Upper lobe of left lung (tissue), 6 donors: Measurements from ENCODE around the gene HOXD10. TPM values are rescaled to one million over a fixed set of nuclear protein-coding genes. Genes with fewer than 3 reads are reported as not detected.

ENCODE experiments used
- ATAC-seq, 2 donors: fragments of 200-7000 bp; cut with Tn5 transposase; one replicate each; pipeline ENCODE4 v1.9.1; 2022; ENCODE audit warnings: mild to moderate bottlenecking in 2 of 2, moderate library complexity in 2 of 2; ENCODE audit not compliant: low FRiP score in 2 of 2
- DNase-seq, 2 donors: peaks; one replicate each; pipeline ENCODE4 v3.0.0-alpha.2; 2019 to 2020
- H3K27ac ChIP-seq, 4 donors: fragments of 200-600 bp; sonication (generic); one replicate each; pipeline ENCODE4 v1.5.1; 2016 to 2019
- H3K27me3 ChIP-seq, 4 donors: fragments of 200-600 bp; sonication (generic); one replicate each; pipeline ENCODE4 v1.5.1; 2017 to 2019
- H3K36me3 ChIP-seq, 4 donors: fragments of 200-600 bp; sonication (generic); one replicate each; pipeline ENCODE4 v1.5.1; 2016 to 2019
- H3K4me1 ChIP-seq, 4 donors: fragments of 200-600 bp; sonication (generic); one replicate each; pipeline ENCODE4 v1.5.1; 2018 to 2019
- H3K4me3 ChIP-seq, 4 donors: fragments of 200-600 bp; sonication (generic); one replicate each; pipeline ENCODE4 v1.5.1; 2017 to 2019; ENCODE audit warnings: mild to moderate bottlenecking in 2 of 4, moderate library complexity in 1 of 4
- H3K9me3 ChIP-seq, 4 donors: fragments of 200-600 bp; sonication (generic); one replicate each; pipeline ENCODE4 v1.5.1; 2018 to 2019
- CTCF ChIP-seq, 6 experiments: fragments of 450-650 bp in 4 of 6; fragments of 200-600 bp in 2 of 6; sonication (generic) in 2 of 6; IDR thresholded peaks; one replicate each; pipeline ENCODE4 v1.5.1; 2016 to 2019; ENCODE audit warnings: antibody characterized with exemption in 6 of 6
- EP300 ChIP-seq, 4 donors: sonication (generic); formaldehyde crosslinking; IDR thresholded peaks; one replicate each; pipeline ENCODE4 v1.5.1; 2017; ENCODE audit warnings: antibody characterized with exemption in 4 of 4, control low read depth in 2 of 4
- POLR2A ChIP-seq, 4 donors: fragments of 450-650 bp; IDR thresholded peaks; one replicate each; pipeline ENCODE4 v1.5.1; 2016 to 2017; ENCODE audit warnings: antibody characterized with exemption in 4 of 4, mild to moderate bottlenecking in 2 of 4
- POLR2AphosphoS5 ChIP-seq, 2 donors: sonication (generic); formaldehyde crosslinking; IDR thresholded peaks; one replicate each; pipeline ENCODE4 v1.5.1; 2017; ENCODE audit warnings: antibody characterized with exemption in 2 of 2
- WGBS, 2 donors: methylation state at CpG; one replicate each; pipeline ENCODE4 v1.1.5; 2017 to 2018; 5-methylcytosine and 5-hydroxymethylcytosine counted together
- total RNA-seq, 6 donors: library from RNA; depleted of rRNA in 4 of 6; stranded (reverse); fragments of >200 nt in 4 of 6; gene quantifications; one replicate each; pipeline versions ENCODE4 v1.1.0 to v1.2.1, GENCODE V29; 2016 to 2021
- donor health status: DM: no; HTN: no; CAD: no; lungs with moderate emphysema.
- donor health status: DM: no; HTN: yes; CAD: no; lungs with severe emphysema.

Gene HOXD10
- total RNA-seq, 6 donors from 2014 or later, result 0.47 to 0.55 TPM; not detected in 4

- no peak for ATAC-seq
- 6 to 8% methylated on average over 17 to 22 of the region's 22 CpGs for WGBS, 2 donors
- Histone ChIP-seq H3K4me3 (no peak overlapping the region), H3K27ac (no peak overlapping the region), H3K36me3 (no peaks in the 10 kb centered on the region), H3K9me3 (no peaks in the 10 kb centered on the region), H3K4me1 (peaks cover 8 to 42% (median 25%) of the 10 kb centered on the region in 4 donors), H3K27me3 (peaks cover 0 to 82% (median 45%) of the 10 kb centered on the region in 4 donors)
- no peak for DNase-seq
- no peak for TF ChIP-seq POLR2AphosphoS5 (IDR thresholded peaks at IDR 0.05)
- no peak for TF ChIP-seq POLR2A (IDR thresholded peaks at IDR 0.05)
- no peak for TF ChIP-seq CTCF (IDR thresholded peaks at IDR 0.05)
Measured at GRCh38 chr2:176161825-176162626, 45.4 kb downstream of the HOXD10 start.

GRCh38 chr2:176162911-176163671, 46.5 kb downstream of the HOXD10 start:
- Histone ChIP-seq H3K4me3 (no peak overlapping the region), H3K27me3 (peaks cover 0 to 72% (median 38%) of the 10 kb centered on the region in 4 donors), H3K36me3 (no peaks in the 10 kb centered on the region), H3K4me1 (peaks cover 8 to 31% (median 18%) of the 10 kb centered on the region in 4 donors), H3K9me3 (no peaks in the 10 kb centered on the region), H3K27ac (no peak overlapping the region)
- WGBS, 2 donors, result 14 to 18% methylated on average over 11 to 29 of the region's 29 CpGs
- TF ChIP-seq CTCF (IDR thresholded peaks at IDR 0.05) (no peak), EP300 (IDR thresholded peaks at IDR 0.05) (no peak), POLR2AphosphoS5 (IDR thresholded peaks at IDR 0.05) (no peak), POLR2A (IDR thresholded peaks at IDR 0.05) (no peak)
- DNase-seq (no peak), ATAC-seq (no peak)

- H3K27me3 ChIP-seq, result peaks cover 0 to 66% (median 35%) of the 10 kb centered on the region in 4 donors
- H3K36me3 ChIP-seq, result no peaks in the 10 kb centered on the region
Measured at GRCh38 chr2:176163672-176164056, 47.1 kb downstream of the HOXD10 start.

GRCh38 chr2:176164201-176164600, 47.6 kb downstream of the HOXD10 start:
- Histone ChIP-seq H3K4me1 (peaks cover 8 to 25% (median 17%) of the 10 kb centered on the region in 4 donors), H3K4me3 (no peak overlapping the region), H3K27me3 (peaks cover 0 to 60% (median 32%) of the 10 kb centered on the region in 4 donors), H3K27ac (no peak overlapping the region), H3K9me3 (no peaks in the 10 kb centered on the region), H3K36me3 (no peaks in the 10 kb centered on the region)
- TF ChIP-seq POLR2A (IDR thresholded peaks at IDR 0.05) (no peak), EP300 (IDR thresholded peaks at IDR 0.05) (no peak), CTCF (IDR thresholded peaks at IDR 0.05) (no peak)
- no peak for ATAC-seq
- no peak for DNase-seq
- 11 to 27% methylated on average over 13 of the region's 13 CpGs for WGBS, 2 donors

More at GRCh38 chr2:176163672-176164056, 47.1 kb downstream of the HOXD10 start:
- WGBS, 2 donors, result 9 to 14% methylated on average over 7 to 12 of the region's 12 CpGs
- Histone ChIP-seq H3K27ac (no peak overlapping the region), H3K4me3 (no peak overlapping the region), H3K4me1 (peaks cover 8 to 31% (median 18%) of the 10 kb centered on the region in 4 donors), H3K9me3 (no peaks in the 10 kb centered on the region)
- DNase-seq (no peak), ATAC-seq (no peak)
- TF ChIP-seq POLR2A (IDR thresholded peaks at IDR 0.05), result no peak
- TF ChIP-seq CTCF (IDR thresholded peaks at IDR 0.05), result no peak
- no peak for TF ChIP-seq EP300 (IDR thresholded peaks at IDR 0.05)
- TF ChIP-seq POLR2AphosphoS5 (IDR thresholded peaks at IDR 0.05), result no peak
